KMS-11 (cell line): Measurements from ENCODE around the gene SIPA1.

Experiments used
- H2AFZ ChIP-seq: fragments of 200-600 bp; sonication (generic); 2 replicates; pipeline ENCODE4 v1.6.1; 2016; ENCODE audit warnings: antibody characterized with exemption, mixed run types, low read depth
- H3K27ac ChIP-seq: fragments of 200-600 bp; sonication (generic); 2 replicates; pipeline ENCODE4 v1.6.1; 2016; ENCODE audit warnings: mild to moderate bottlenecking, mixed run types
- H3K27me3 ChIP-seq: fragments of 200-600 bp; sonication (generic); 2 replicates; pipeline ENCODE4 v1.6.1; 2017; ENCODE audit warnings: mild to moderate bottlenecking, low read depth, mixed run types, moderate library complexity; ENCODE audit not compliant: insufficient read depth
- H3K36me3 ChIP-seq: fragments of 200-600 bp; sonication (generic); 2 replicates; pipeline ENCODE4 v1.6.1; 2017; ENCODE audit warnings: mild to moderate bottlenecking, mixed run types; ENCODE audit not compliant: insufficient read depth
- H3K4me1 ChIP-seq: fragments of 200-600 bp; sonication (generic); 2 replicates; pipeline ENCODE4 v1.6.1; 2016; ENCODE audit warnings: mild to moderate bottlenecking, low read depth, mixed run types; ENCODE audit not compliant: poor library complexity, severe bottlenecking
- H3K4me2 ChIP-seq: fragments of 200-600 bp; sonication (generic); 2 replicates; pipeline ENCODE4 v1.7.0; 2016; ENCODE audit warnings: mild to moderate bottlenecking, mixed run types
- H3K4me3 ChIP-seq: fragments of 200-600 bp; sonication (generic); IDR thresholded peaks from 2 replicates; pipeline ENCODE4 v1.6.1; 2017; ENCODE audit warnings: low read depth, low read length, mixed read lengths; ENCODE audit not compliant: insufficient read depth
- H3K79me2 ChIP-seq: fragments of 200-600 bp; sonication (generic); 2 replicates; pipeline ENCODE4 v1.6.1; 2016; ENCODE audit warnings: low read depth, mixed run types; ENCODE audit not compliant: insufficient read depth
- H3K9ac ChIP-seq: fragments of 200-600 bp; sonication (generic); 2 replicates; pipeline ENCODE4 v1.6.1; 2016; ENCODE audit warnings: mild to moderate bottlenecking, mixed run types
- H4K20me1 ChIP-seq: fragments of 200-600 bp; sonication (generic); 2 replicates; pipeline ENCODE4 v1.6.1; 2016; ENCODE audit warnings: mild to moderate bottlenecking, mixed run types; ENCODE audit not compliant: insufficient read depth
- CTCF ChIP-seq: fragments of 200-600 bp; sonication (generic); conservative IDR thresholded peaks from 2 replicates; pipeline ENCODE4 v1.6.1; 2017; ENCODE audit warnings: low read depth, mild to moderate bottlenecking, antibody characterized with exemption, low read length, moderate library complexity, mixed read lengths

Gene SIPA1

GRCh38 chr11:65630215-65630614 lies 7.7 kb upstream of the SIPA1 start:
- H3K36me3 ChIP-seq = no peaks in the 10 kb centered on the region; the same call in 1 of the 2 replicates
- H3K27me3 ChIP-seq = no peaks in the 10 kb centered on the region
- H3K4me2 ChIP-seq = no peak overlapping the region
- H3K27ac ChIP-seq = no peak overlapping the region
- no peak overlapping the region for H2AFZ ChIP-seq
- H3K4me3 ChIP-seq = no peak overlapping the region
- no peaks in the 10 kb centered on the region for H4K20me1 ChIP-seq
- H3K79me2 ChIP-seq = no peaks in the 10 kb centered on the region
- no peaks in the 10 kb centered on the region for H3K4me1 ChIP-seq
- H3K9ac ChIP-seq = no peak overlapping the region
- no peak for TF ChIP-seq CTCF

GRCh38 chr11:65633390-65634108 lies 4.4 kb upstream of the SIPA1 start:
- Histone ChIP-seq H3K27me3 (no peaks in the 10 kb centered on the region), H3K27ac (no peak overlapping the region), H3K79me2 (no peaks in the 10 kb centered on the region), H3K4me3 (no peak overlapping the region), H2AFZ (no peak overlapping the region), H3K9ac (no peak overlapping the region), H3K4me2 (no peak overlapping the region), H4K20me1 (no peaks in the 10 kb centered on the region), H3K36me3 (no peaks in the 10 kb centered on the region; the same call in 1 of the 2 replicates), H3K4me1 (peaks cover 14% of the 10 kb centered on the region)
- no peak for TF ChIP-seq CTCF

- Histone ChIP-seq H3K27ac (no peak overlapping the region), H4K20me1 (no peaks in the 10 kb centered on the region), H3K27me3 (no peaks in the 10 kb centered on the region), H3K9ac (no peak overlapping the region), H3K36me3 (no peaks in the 10 kb centered on the region; the same call in 1 of the 2 replicates), H3K4me3 (no peak overlapping the region), H3K4me1 (peaks cover 17% of the 10 kb centered on the region), H2AFZ (no peak overlapping the region), H3K79me2 (no peaks in the 10 kb centered on the region), H3K4me2 (no peak overlapping the region)
- TF ChIP-seq CTCF = no peak
These were observed 3.8 kb upstream of the SIPA1 start for GRCh38 chr11:65634109-65634436.

GRCh38 chr11:65634440-65634839 lies 3.5 kb upstream of the SIPA1 start:
- no peak overlapping the region for H3K4me2 ChIP-seq
- no peak overlapping the region for H3K4me3 ChIP-seq
- H4K20me1 ChIP-seq = no peaks in the 10 kb centered on the region
- H2AFZ ChIP-seq = no peak overlapping the region
- H3K36me3 ChIP-seq = no peaks in the 10 kb centered on the region; the same call in 1 of the 2 replicates
- no peak overlapping the region for H3K27ac ChIP-seq
- H3K4me1 ChIP-seq = peaks cover 17% of the 10 kb centered on the region
- no peaks in the 10 kb centered on the region for H3K79me2 ChIP-seq
- no peaks in the 10 kb centered on the region for H3K27me3 ChIP-seq
- H3K9ac ChIP-seq = no peak overlapping the region
- no peak for TF ChIP-seq CTCF
